Endothelial cell of umbilical vein (primary cell): ENCODE data around the gene ATIC. TPM values are rescaled to one million over a fixed set of nuclear protein-coding genes. Genes with fewer than 3 reads are reported as not detected.

ENCODE experiments used
- BruUV-seq: library from RNA; stranded (reverse); fragments of 400-500 nt; replicated peaks from 2 replicates; lab custom pipeline; 2021; lab: Mats Ljungman, UMichigan
- CTCF ChIA-PET: fragments of 300-600, 350-600 bp; sonication (Branson Sonifier 250); formaldehyde crosslinking; loops from one replicate; lab custom pipeline; 2021; ENCODE audit warnings: antibody characterized with exemption, inconsistent platforms; lab: Charles Lee
- POLR2A ChIA-PET: fragments of 300-600, 350-600 bp; sonication (Branson Sonifier 250); formaldehyde crosslinking; loops from one replicate; lab custom pipeline; 2021; ENCODE audit warnings: antibody characterized with exemption, inconsistent platforms; lab: Charles Lee
- DNase-seq: peaks from one replicate; pipeline ENCODE4 v3.0.0-alpha.2; 2011; ENCODE audit warnings: low read depth, low spot score
- FAIRE-seq: peaks from 2 replicates; lab custom pipeline; 2011; peaks lifted over from hg19 to GRCh38; lab: Jason Lieb, UNC
- H2AFZ ChIP-seq: 2 replicates; pipeline ENCODE4 v1.6.0; 2012; ENCODE audit warnings: low read depth, low read length, control low read depth, inconsistent platforms
- H3K27ac ChIP-seq: 2 replicates; pipeline ENCODE4 v1.5.1; 2011; ENCODE audit warnings: low read depth, mild to moderate bottlenecking, control low read depth, low read length, moderate library complexity; ENCODE audit not compliant: insufficient read depth
- H3K27me3 ChIP-seq, 2 experiments: 2 replicates each; pipeline versions ENCODE4 v1.6.0 to v1.6.1; 2011; ENCODE audit warnings: low read length in 2 of 2, mixed read lengths in 1 of 2; ENCODE audit not compliant: control insufficient read depth in 2 of 2, insufficient read depth in 2 of 2
- H3K36me3 ChIP-seq, 2 experiments: 2 replicates in 1 of 2; 3 replicates in 1 of 2; pipeline ENCODE4 v1.5.1; 2011; ENCODE audit warnings: low read length in 2 of 2, mild to moderate bottlenecking in 1 of 2, moderate library complexity in 1 of 2; ENCODE audit not compliant: control insufficient read depth in 2 of 2, insufficient read depth in 2 of 2; ENCODE audit errors: extremely low read depth in 1 of 2
- H3K4me1 ChIP-seq: 3 replicates; pipeline ENCODE4 v1.5.1; 2011; ENCODE audit warnings: mild to moderate bottlenecking, low read length; ENCODE audit not compliant: control insufficient read depth, insufficient read depth; ENCODE audit errors: extremely low read depth
- H3K4me2 ChIP-seq: 2 replicates; pipeline ENCODE4 v1.6.1; 2011; ENCODE audit warnings: low read length, control low read depth, mixed read lengths; ENCODE audit not compliant: insufficient read depth
- H3K4me3 ChIP-seq, 3 experiments: fragments of 200-600 bp in 1 of 3; sonication (generic), shearing (Covaris generic) in 1 of 3; replicated peaks in 1 of 3; 2 replicates each; pipeline ENCODE4 v1.5.1; 2011 to 2016; ENCODE audit warnings: control low read depth in 3 of 3, low read length in 3 of 3, mild to moderate bottlenecking in 2 of 3, inconsistent platforms in 1 of 3, low read depth in 1 of 3, moderate library complexity in 1 of 3; ENCODE audit not compliant: insufficient read depth in 1 of 3
- H3K79me2 ChIP-seq: 2 replicates; pipeline ENCODE4 v1.6.0; 2012; ENCODE audit warnings: low read length, inconsistent platforms; ENCODE audit not compliant: control insufficient read depth, insufficient read depth
- H3K9ac ChIP-seq: replicated peaks from 2 replicates; pipeline ENCODE3; 2011; ENCODE audit warnings: low read length, control low read depth; ENCODE audit not compliant: insufficient read depth; ENCODE audit errors: extremely low read depth
- H3K9me1 ChIP-seq: replicated peaks from 3 replicates; pipeline ENCODE4 v1.6.0; 2011; ENCODE audit warnings: mild to moderate bottlenecking, low read length; ENCODE audit not compliant: control insufficient read depth, insufficient read depth; ENCODE audit errors: extremely low read depth
- H3K9me3 ChIP-seq: replicated peaks from 2 replicates; pipeline ENCODE4 v1.5.1; 2012; ENCODE audit warnings: low read length, inconsistent platforms; ENCODE audit not compliant: control insufficient read depth, insufficient read depth
- H4K20me1 ChIP-seq: replicated peaks from 2 replicates; pipeline ENCODE3; 2011; ENCODE audit warnings: mild to moderate bottlenecking, low read length; ENCODE audit not compliant: control insufficient read depth, insufficient read depth; ENCODE audit errors: extremely low read depth
- CTCF ChIP-seq, 2 donors: IDR thresholded peaks; 1 replicate in 1 of 2; 2 replicates in 1 of 2; pipeline ENCODE4 v1.5.1; 2011; ENCODE audit warnings: low read length in 2 of 2, mild to moderate bottlenecking in 2 of 2, moderate library complexity in 2 of 2, control low read depth in 1 of 2, inconsistent platforms in 1 of 2, low read depth in 1 of 2; ENCODE audit not compliant: insufficient read depth in 1 of 2; ENCODE audit errors: extremely low read depth in 1 of 2
- EZH2 ChIP-seq: IDR thresholded peaks from 2 replicates; pipeline ENCODE4 v1.6.1; 2012; ENCODE audit warnings: borderline replicate concordance, low read depth, mild to moderate bottlenecking, moderate library complexity, low read length, inconsistent platforms; ENCODE audit not compliant: severe bottlenecking
- FOS ChIP-seq: IDR thresholded peaks from 2 replicates; pipeline ENCODE4 v1.6.1; 2011; ENCODE audit warnings: mild to moderate bottlenecking, low read length, moderate library complexity, borderline replicate concordance; ENCODE audit not compliant: insufficient read depth
- GATA2 ChIP-seq: IDR thresholded peaks from 2 replicates; pipeline ENCODE4 v1.7.0; 2011; ENCODE audit warnings: low read depth, mild to moderate bottlenecking, moderate library complexity, mixed read lengths, low read length; ENCODE audit not compliant: insufficient read length, insufficient read depth
- JUN ChIP-seq: IDR thresholded peaks from 2 replicates; pipeline ENCODE4 v1.6.1; 2011; ENCODE audit warnings: borderline replicate concordance, low read depth; ENCODE audit not compliant: insufficient read length, insufficient read depth
- MAX ChIP-seq: IDR thresholded peaks from 2 replicates; pipeline ENCODE4 v1.6.1; 2011; ENCODE audit not compliant: insufficient read depth, insufficient read length
- MYC ChIP-seq: IDR thresholded peaks from one replicate; pipeline ENCODE4 v1.6.1; 2011; ENCODE audit warnings: mild to moderate bottlenecking, low read depth, low read length
- POLR2A ChIP-seq: IDR thresholded peaks from 2 replicates; pipeline ENCODE4 v1.6.1; 2012; ENCODE audit warnings: low read depth, mild to moderate bottlenecking, control low read depth, low read length
- POLR2AphosphoS5 ChIP-seq: IDR thresholded peaks from 2 replicates; pipeline ENCODE4 v1.6.1; 2012; ENCODE audit warnings: low read depth, mild to moderate bottlenecking, control low read depth, low read length, moderate library complexity; ENCODE audit not compliant: insufficient read depth
- dilution Hi-C: fragments of 300-500 bp; cut with MboI; formaldehyde crosslinking; loops from one replicate; pipeline ENCODE4 v1.15.0; 2019; ENCODE audit warnings: low sequenced_read_pairs; ENCODE audit not compliant: extremely low pct_ligation_motif_present
- intact Hi-C: fragments of 100-400 bp; cut with micrococcal nuclease; formaldehyde crosslinking; loops from one replicate; pipeline ENCODE4 v1.10.0; 2022
- polyA plus RNA-seq, 4 experiments: library from polyadenylated mRNA; depleted of rRNA in 3 of 4; stranded (reverse) in 3 of 4; unstranded in 1 of 4; fragments of >200 nt; gene quantifications; 2 replicates each; pipeline versions ENCODE4 v1.2.1 to v1.2.3, GENCODE V29; 2011 to 2012; ENCODE audit warnings: missing spikeins in 1 of 4
- total RNA-seq: library from RNA; stranded (reverse); gene quantifications from 2 replicates; pipeline ENCODE4 v1.2.3, GENCODE V29; 2021

ATIC gene
- total and polyA plus RNA-seq, 2 donors (not counting 3 experiments of a cell fraction or from before 2014, with no cell fraction given) = 29.5 to 80.2 TPM

- Histone ChIP-seq H3K9me1 (no peaks in the 10 kb centered on the region), H3K27ac (no peak overlapping the region), H4K20me1 (no peaks in the 10 kb centered on the region), H3K9me3 (no peaks in the 10 kb centered on the region), H3K9ac (no peak overlapping the region), H2AFZ (no peak overlapping the region), H3K4me2 (no peak overlapping the region), H3K27me3 (no peaks in the 10 kb centered on the region), H3K36me3 (peaks cover 0 to 4% of the 10 kb centered on the region in 2 experiments), H3K4me3 (no peak overlapping the region), H3K4me1 (peaks cover 10% of the 10 kb centered on the region), H3K79me2 (peaks cover 5% of the 10 kb centered on the region)
- no peak for TF ChIP-seq FOS
- TF ChIP-seq POLR2A = no peak
- no peak for TF ChIP-seq GATA2
- no peak for TF ChIP-seq EZH2
- TF ChIP-seq CTCF (IDR thresholded peaks at IDR 0.05; ENCODE audit: extremely low read depth in 1 of 2, insufficient read depth in 1 of 2, low read depth in 1 of 2, low read length in 2 of 2) = no peak
- TF ChIP-seq MAX = no peak
- TF ChIP-seq JUN = no peak
- no peak for TF ChIP-seq POLR2AphosphoS5
- TF ChIP-seq MYC = no peak
- FAIRE-seq (no peak), DNase-seq (no peak)
- ChIA-PET CTCF (no interaction called here), POLR2A (no interaction called here)
- no TSS peak for BruUV-seq
- intact Hi-C loops = no loop called here
- dilution Hi-C loops = no loop called here
Measured at GRCh38 chr2:215316336-215316735, 4.5 kb downstream of the ATIC start.
